Middle frontal gyrus (tissue), 1 donor: ENCODE results near the gene SLC25A22.
A peak's percentile ranks its signal among the peaks of the same experiment; 100 is the strongest.

ENCODE experiments used
- DNase-seq: peaks from one replicate; pipeline ENCODE4 v3.0.0-alpha.2; 2015; ENCODE audit warnings: low spot score; ENCODE audit errors: extremely low spot score

Gene SLC25A22

DNA sequence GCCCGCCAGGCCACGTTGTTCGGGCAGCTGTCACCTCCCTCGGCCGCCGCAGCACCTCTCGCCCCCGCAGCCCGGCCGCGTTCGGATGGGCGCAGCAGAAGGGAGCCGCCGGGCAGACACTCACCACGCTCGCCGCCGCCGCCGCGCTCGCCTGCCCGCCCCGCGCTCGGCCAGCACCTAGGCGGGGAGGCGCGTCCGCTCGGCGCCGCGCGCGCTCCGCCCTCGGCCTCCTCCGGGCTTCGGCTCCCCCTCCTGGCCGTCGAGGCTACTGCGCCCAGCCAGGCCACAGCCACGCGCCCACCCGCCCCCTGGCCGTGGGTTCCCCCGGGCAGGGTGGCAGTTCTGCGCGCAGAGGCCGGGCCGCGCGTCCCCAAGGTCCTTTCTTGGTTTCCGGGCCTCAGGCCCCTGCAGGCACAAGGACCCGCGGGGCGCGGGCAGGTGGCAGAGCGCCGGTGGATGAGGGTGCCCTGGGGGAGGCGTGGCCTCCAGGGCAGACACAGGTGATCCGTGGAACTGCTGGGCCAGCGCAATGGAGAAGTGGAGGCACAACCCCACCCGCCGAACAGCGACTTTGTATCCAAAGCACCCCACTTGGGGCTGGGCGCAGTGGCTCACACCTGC lies at the start of gene SLC25A22:
Gene SLC25A22, minus strand, starts transcription at position 189 of the 621 bp plus-strand sequence. CDS start 3,275 bp downstream, outside the sequence.
- DNase-seq: peak; percentile 72

DNA sequence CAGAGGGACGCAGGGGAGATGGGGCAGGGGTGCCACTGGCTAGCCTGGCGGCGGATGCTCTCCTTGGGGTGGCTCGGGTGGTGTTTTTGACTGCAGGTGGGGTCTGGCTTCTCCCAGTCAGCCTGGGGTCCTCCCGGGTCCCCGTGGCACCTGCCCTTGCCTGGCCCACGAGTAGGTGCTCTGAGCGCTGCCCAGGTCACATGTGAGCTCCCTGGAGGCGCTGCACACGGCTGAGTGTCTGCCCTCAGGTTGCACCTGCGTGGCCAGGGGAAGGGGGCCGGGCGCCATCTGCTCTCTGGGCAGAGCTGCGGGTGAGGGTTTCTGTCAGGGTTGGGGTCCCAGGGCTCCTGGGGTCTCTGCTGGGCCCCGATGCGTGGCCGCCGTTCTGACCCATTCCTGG lies 49.8 kb upstream of the SLC25A22 start:
- no peak for DNase-seq

DNA sequence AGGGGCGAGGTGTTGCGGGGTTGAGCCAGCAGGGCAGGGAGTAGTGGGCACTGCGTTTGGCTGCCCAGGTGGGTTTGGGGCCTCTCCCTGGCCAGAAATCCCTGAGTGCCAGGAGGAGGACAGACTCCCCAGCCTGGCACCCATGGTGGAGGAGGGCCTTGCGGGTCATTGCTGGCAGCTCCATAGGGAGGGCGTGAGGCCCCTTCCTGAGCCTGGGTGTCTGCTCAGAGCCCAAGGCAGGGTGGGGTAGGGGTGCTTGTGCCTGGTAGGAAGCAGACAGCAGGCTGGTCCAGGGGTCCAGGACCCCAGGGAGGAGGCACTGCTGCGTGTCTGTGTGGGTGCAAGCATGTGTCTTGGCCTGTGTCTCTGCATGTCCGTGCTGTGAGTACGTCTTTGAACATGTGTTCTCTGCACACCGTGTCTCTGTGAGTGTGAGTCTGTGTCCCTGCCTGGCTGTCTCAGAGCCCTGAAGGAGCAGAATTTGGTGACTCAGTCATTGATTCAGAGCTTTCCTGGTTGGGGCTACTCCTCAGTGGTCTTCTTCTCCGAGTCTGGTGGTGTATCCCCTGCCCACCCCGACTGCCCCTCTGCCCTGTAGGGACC lies 48.5 kb upstream of the SLC25A22 start:
- DNase-seq: no peak

DNA sequence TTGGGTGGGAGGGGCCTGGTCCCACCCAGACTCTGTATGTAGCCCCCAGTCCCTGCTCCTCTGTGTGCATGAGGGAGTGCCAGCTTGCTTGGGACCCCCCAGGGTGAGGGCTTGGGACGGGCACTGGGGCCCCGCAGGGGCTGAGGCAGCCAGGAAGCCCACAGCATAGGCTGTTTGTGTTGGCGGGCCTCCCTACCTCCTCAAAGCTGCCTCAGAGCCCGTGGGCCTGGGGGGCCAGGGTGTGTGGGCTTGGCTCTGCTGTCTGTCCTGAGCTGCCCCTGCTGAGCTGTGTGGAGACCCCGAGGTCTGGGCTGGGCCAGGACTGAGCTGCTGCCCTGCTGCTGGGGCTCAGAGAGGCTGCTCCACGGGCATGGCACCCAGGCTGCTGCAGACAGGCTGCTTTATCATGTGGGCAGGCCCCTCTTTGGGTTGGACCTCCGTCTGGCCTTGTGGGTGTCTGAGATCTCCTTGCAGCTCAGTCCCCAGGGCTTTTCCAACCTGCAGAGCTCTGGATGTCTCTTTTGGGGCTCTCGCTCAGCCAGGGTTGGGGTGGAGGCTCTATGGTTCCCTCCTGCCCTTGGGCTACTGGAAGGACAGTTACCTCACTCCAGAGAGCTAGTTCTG lies 47.9 kb upstream of the SLC25A22 start:
- DNase-seq: no peak

DNA sequence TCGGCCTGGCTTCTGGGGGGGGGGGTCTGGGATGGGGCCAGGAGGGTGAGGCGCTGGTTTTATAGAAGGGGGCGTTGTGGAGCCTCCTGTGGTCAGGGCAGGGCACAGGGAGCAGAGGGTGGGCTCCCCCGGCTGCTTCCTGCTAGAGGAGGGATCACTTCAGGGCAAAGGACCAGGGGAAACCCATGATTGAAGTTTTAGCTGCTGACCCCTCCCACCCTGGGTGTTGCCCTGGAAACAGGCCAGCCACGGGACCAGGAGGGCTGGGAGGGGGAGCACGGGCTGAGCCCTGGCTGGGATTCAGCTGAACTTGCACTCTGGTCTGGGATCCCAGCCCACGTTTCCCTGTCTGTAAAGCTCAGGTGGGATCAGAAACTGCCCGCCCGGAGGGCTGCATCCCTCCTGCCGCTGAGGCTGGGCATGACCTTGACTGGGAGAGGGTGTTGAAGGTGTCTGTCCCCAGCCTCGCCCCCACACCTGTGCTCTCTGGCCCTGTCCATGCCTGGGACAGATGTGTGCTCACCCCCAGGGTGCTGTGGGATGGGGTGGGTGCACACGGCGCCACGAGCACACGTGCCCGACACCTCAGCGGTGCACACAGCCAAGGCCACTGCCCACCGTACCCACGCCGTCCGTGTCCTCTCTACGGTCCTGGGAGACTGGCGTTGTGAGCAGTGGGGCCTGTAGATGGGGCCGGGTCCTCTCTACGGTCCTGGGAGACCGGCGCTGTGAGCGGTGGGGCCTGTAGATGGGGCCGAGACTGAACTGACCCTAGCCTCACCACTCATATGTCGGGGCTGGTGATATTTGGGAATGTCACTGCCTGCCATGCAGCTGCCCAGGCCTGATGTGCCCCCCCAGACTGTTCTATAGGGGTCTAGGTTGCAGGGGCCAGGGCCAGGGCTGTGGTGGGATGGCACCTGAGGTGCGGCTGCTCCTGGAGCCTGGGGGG lies 46.9 kb upstream of the SLC25A22 start:
- DNase-seq: no peak

DNA sequence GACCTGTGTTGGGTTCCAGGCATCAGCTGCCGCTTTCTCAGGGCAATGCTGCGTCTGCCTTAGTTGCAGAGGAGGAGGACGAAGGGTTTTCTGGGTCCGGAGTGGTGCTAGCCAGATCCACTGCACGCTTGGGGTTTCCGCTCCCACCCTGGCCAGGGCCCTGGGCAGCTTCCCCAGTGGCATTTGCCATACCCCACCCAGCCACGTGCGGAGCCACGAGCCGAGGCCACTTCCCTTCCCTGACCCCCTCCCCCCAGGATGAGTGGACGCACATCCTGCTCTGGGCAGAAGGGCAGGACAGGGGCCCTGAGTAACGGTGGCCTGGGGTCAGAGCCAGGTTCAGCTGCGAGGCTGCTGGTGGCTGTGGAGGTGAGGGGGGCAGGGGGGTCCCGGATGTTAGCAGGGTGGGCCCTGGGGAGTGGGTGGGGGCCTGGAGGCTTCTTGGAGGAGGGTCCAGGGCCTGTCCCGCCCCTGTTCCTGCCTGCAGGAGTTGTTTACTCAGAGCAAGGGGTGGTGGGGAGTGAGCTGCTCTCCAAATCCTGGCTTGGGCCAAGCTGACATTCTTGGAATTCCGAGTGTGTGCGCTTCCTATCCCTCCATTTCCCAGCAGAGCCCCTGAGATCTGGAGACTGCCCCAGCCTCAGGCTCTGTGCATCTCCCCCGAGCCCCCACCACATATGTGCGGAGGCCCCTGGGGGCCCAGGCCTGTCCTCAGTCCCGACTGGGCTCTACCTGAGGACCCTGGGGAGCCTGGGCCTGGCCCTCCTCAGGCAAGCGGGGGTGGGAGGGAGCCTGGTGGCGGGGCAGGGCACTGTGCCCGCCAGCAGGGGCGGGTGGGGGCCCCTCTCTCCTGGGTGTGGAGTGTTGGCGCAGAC lies 46.0 kb upstream of the SLC25A22 start:
- DNase-seq: no peak

DNA sequence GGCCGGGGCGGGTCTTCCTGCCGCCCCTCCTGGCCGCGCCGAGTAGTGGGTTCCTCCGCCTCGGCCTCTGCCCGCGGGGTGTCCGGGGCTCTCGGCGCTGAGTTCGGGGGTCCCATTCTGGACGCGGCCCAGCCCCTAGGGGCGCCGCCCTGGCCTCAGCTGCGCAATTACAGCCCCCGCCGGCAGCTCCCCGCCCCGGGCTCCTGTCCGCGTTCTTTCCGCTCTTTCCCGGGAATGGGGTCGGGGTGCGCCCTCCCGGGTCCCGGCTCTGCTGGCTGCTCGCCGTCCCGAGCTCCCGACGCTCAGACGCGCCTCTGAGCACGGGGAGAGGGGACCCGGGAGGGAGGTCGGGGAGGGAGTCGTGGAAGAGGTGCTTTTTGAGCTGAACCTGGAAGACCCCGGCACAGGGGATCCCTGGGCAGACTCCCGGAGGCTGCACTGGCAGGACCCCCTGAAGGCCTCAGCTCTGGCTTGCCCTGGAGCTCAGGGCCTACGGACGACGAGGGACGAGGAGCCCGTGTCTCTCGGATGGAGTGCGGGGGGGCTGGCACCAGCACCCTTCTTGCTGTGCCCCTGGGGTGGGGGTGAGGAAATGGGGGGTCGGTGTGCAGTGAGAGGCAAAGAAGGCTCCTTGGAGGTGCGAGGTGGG lies 45.1 kb upstream of the SLC25A22 start:
- no peak for DNase-seq

DNA sequence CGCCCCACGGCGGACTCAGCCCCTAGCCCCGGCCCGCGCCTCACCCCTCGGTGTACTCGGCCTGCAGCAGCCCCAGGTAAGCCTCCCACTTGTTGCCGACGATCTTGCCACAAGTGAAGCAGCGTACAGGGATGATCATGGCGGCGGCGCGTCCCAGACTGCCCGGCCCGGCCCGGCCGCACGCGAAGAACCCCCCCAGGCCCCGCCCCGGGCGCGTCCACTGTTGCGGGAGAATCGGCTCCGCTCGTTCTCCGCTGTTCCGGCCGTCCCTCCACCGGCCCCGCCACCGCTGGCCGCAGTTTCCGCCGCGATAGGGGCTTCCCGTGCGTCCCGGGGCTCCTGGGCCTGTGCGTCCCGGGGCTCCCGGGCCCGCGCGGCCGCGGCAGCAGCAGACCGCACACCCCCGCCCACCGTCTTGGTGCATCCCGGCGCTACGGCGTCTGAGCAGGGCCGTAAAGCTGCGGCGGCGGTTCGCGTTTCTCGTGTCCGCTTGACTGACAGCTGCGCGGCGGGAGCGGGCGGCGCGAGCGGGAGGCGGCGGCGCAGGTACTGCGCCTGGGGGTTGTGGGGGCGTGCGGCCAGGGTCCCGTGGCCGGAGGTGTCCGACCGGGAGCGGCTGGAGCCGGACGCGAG lies 44.4 kb upstream of the SLC25A22 start, which contains the start of the genes POLR2L and TSPAN4:
Gene POLR2L, minus strand, starts transcription at position 160 of the 633 bp plus-strand sequence. Its CDS starts 21 bp downstream, at position 139.
Gene TSPAN4, plus strand, starts transcription at position 483 of the 633 bp plus-strand sequence. CDS start 7,453 bp downstream, outside the sequence.
- DNase-seq: peak; percentile 69

DNA sequence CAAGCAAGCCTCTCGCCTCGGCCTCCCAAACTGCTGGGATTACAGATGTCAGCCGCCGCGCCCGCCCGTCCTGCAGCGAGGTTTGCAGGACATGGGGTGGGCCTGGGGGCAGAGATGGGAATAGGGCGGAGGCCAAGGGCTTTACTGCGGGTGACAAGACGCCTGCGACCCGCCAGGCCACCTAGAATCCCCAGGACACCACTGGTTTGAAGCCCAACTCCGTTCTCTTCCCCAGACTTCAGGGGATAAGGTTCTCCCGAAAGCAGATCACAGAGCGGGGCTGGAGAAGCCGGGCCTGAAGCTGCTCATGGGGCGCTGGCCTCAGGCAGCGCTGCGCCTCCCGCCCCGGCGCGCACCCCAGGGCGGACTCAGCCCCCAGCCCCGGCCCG lies 43.9 kb upstream of the SLC25A22 start:
- no peak for DNase-seq

DNA sequence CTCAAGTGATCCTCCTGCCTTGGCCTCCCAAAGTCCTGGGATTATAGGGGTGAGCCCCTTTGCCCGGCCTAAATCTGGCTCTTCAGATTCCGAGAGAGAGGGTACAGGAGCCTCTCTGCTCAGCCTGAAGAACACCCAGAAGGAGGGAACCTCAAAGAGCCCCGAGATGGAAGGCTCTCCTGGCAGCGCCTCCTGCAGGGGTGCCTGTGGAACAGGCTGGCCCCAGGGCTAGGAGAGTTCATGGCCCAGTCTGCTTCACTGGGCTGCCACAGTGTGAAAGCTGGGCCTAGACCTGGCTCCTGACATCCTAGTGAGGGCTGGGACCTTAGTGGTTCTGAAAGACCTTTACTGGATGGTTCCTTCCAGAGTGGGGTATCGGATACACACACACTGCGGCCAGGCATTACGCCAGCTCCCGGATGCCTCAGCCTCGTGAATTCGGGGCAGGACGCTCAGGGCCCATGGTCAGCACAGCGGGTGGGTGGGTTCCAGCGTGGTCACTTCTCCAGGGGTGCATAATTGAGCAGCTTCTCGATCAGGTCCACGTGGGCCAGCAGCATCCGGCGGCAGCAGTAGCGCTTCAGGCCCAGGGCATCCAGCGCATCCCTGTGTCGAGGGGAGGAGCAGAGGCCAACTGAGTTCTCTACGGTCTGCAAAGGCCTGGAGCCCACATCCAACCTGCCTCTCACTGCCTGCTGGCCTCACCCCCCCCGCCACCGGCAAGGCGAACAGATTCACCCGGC lies 42.0 kb upstream of the SLC25A22 start:
- no peak for DNase-seq

DNA sequence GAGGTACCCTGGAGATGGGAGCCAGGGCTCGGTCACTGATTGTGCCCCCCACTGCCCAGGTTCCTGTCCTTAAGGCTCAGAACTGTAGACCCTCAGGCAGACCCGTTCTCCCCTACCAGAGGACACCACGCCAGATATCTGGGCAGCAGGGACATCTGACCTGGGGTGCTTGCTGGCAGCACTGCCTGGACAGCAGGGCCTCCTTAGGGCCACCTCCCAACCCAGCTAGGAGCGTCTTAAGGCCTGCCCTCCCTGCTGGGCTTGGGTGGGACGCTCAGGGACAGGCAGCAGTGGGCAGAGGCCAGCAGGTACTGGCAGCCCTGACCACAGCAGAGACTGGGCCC lies 41.2 kb upstream of the SLC25A22 start:
- DNase-seq: no peak

DNA sequence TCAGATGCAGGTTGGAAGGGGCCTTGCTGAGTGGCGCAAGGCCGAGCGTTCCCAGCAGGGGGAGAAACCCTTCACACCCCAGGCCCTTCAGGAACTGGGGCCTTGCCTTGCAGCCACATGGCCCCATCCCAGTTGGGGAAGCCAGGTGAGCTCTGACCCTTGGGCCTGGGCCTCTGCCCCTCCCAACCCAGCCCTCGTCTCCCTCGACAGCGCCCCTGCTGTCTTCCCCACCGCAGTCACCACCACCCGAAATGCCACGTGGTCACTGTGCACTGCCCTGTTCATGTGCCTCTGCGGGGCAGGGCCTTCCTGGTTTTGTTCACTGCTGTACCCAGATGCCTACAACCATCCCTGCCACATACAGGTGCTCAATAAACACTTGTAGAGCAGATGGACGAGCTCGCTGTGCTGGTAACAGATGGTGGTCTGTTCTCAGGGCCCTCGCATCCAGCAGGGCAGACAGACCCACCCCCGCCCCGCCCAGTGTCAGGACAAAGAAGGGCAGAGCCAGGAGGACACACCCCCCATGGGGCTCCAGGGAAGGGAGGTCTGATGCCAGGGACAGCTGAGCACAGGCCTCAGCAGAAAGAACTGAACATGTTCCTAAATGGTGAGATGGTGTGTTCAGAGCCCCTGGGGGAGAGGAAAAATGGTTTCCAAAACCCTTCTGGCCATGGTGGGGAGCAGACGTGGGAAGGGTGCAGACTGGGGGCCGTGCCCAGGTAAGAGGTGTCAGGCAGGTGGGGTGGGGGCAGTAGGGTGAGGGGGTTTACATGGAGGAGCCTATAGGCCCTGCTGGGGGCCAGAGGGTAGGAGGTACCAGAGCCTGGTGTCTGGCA lies 40.6 kb upstream of the SLC25A22 start:
- DNase-seq: no peak

DNA sequence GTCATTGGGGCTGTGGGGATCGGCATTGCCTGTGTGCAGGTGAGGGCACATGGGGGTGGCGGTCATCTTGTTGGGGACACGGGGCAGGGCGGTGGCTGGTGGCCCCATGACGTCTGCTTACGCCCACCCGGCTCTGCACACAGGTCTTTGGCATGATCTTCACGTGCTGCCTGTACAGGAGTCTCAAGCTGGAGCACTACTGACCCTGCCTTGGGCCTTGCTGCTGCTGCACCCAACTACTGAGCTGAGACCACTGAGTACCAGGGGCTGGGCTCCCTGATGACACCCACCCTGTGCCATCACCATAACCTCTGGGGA lies 39.9 kb upstream of the SLC25A22 start:
- no peak for DNase-seq

DNA sequence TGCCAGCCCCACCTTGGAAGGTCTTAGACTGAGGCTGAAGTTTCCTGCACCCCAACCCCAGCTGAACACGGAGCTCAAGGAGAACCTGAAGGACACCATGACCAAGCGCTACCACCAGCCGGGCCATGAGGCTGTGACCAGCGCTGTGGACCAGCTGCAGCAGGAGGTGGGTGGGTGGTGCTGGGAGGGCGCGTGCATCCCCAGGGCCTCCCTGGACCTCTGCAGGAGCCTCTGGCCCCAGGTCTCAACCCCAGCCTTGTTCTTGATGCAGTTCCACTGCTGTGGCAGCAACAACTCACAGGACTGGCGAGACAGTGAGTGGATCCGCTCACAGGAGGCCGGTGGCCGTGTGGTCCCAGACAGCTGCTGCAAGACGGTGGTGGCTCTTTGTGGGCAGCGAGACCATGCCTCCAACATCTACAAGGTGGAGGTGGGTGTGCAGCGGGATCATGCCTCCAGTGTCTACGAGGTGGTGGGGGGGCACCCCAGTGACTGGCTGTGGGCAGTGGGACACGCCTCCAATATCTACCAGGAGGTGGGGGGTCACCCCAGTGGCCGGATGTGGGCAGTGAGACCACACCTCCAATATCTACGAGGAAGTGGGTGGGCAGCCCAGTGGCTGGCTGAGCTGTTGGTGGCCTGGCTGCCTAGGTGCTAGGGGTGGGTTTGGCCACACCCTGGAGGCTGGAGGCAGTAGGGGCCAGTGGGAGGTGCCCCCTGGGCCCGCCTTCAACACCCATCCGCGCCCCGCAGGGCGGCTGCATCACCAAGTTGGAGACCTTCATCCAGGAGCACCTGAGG lies 39.3 kb upstream of the SLC25A22 start:
- DNase-seq: no peak

DNA sequence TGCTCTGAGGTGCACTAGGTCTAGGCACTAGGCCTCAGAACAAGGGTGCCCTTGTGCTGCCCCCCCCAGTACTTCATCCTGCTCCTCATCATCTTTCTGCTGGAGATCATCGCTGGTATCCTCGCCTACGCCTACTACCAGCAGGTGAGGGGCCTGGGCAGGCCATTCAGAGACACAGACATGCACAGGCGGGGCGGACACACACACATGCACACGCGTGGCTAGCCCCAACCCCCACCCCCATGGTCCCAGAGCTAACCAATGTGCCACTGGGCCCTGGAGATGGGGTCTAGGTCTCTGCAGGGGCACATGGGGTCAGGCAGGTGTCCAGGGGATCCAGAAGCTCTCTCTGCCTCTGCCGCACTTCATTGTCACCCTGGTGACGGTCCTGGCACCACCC lies 38.6 kb upstream of the SLC25A22 start:
- DNase-seq: no peak

DNA sequence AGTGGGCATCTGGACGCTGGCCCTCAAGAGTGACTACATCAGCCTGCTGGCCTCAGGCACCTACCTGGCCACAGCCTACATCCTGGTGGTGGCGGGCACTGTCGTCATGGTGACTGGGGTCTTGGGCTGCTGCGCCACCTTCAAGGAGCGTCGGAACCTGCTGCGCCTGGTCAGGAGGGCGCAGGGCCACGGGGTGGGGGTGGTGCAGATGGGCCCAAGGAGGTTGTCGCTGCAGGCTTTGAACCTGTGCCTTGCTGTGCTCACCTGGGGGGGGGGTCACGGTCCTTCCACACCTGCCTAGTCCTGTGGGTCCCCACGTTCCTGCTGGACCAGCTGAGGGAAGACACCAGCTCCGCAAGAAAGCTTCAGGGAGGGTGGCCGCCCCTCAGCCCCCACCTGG lies 38.2 kb upstream of the SLC25A22 start:
- no peak for DNase-seq
